Uterus (tissue), 2 donors: ENCODE measurements around the gene NOTCH1.

Experiments
- CTCF ChIP-seq, 4 experiments: fragments of 200-600 bp in 2 of 4; fragments of 450-650 bp in 2 of 4; sonication (generic) in 2 of 4; IDR thresholded peaks; one replicate each; pipeline ENCODE4 v1.5.1; 2016 to 2019; ENCODE audit warnings: antibody characterized with exemption in 4 of 4, mild to moderate bottlenecking in 2 of 4, moderate library complexity in 1 of 4
- POLR2A ChIP-seq, 2 donors: fragments of 450-650 bp; IDR thresholded peaks; one replicate each; pipeline ENCODE4 v1.6.1; 2016; ENCODE audit warnings: antibody characterized with exemption in 2 of 2, mild to moderate bottlenecking in 1 of 2, moderate library complexity in 1 of 2

GRCh38 chr9:136550439-136551289, 4.8 kb upstream of the NOTCH1 start:
- TF ChIP-seq POLR2A (IDR thresholded peaks at IDR 0.05) (no peak), CTCF (IDR thresholded peaks at IDR 0.05) (no peak)
